HG03095 (cell line): ENCODE results near the gene TANGO6.

Experiments
- ATAC-seq: cut with Tn5 transposase; IDR thresholded peaks from one replicate; pipeline ENCODE4 v1.9.1; 2021; ENCODE audit warnings: moderate library complexity; ENCODE audit not compliant: unreplicated experiment

The TANGO6 gene

DNA sequence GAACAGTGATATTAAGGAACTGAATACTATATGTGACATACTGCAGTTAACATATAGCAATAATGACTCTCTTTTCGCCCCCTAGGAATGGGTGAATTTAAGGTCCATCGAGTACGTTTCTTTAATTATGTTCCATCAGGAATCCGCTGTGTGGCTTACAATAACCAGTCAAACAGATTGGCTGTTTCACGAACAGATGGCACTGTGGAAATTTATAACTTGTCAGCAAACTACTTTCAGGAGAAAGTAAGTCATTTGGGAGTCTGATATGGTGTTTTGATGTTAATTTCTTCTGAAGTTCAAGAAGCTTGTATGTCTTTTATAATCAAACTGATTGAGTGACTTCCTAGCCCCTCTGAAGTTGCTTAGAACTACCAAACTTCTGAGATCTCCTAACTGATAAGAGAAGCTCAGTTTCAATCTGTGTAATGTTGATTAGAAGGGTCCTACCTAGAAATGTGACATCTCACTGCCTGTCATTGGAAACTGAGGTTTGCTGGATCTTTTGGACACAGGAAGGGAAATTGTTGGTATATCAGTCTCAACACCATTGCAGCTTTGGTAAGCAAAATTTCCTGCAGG is 290.1 kb downstream of the TANGO6 start:
- no peak for ATAC-seq
